Measurements from ENCODE around the gene ATP6V1F.

The ATP6V1F gene

GRCh38 chr7:128862571-128863432 lies at the start of gene ATP6V1F:
ATP6V1F (plus strand) TSS chr7:128862856; CDS start chr7:128862905, 49 bp downstream.
- peak; percentile 49 for FAIRE-seq

- no peak for FAIRE-seq
Observed at GRCh38 chr7:128814499-128814898, 48.2 kb upstream of the ATP6V1F start.

- FAIRE-seq = no peak
Observed at GRCh38 chr7:128815289-128815942, 47.2 kb upstream of the ATP6V1F start.

GRCh38 chr7:128818694-128819093 lies 44.0 kb upstream of the ATP6V1F start:
- no peak for FAIRE-seq

GRCh38 chr7:128821724-128822123 lies 40.9 kb upstream of the ATP6V1F start:
- FAIRE-seq = no peak

- no peak for FAIRE-seq
Observed at GRCh38 chr7:128826512-128826911, 36.1 kb upstream of the ATP6V1F start.

GRCh38 chr7:128826916-128827247 lies 35.8 kb upstream of the ATP6V1F start:
- FAIRE-seq = no peak

- FAIRE-seq = no peak
Observed at GRCh38 chr7:128827248-128827958, 35.3 kb upstream of the ATP6V1F start.

- FAIRE-seq = no peak
Observed at GRCh38 chr7:128827971-128828711, 34.5 kb upstream of the ATP6V1F start.

- no peak for FAIRE-seq
Observed at GRCh38 chr7:128829391-128830166, 33.1 kb upstream of the ATP6V1F start.

GRCh38 chr7:128830231-128831177 lies 32.2 kb upstream of the ATP6V1F start, which contains the start of gene FLNC:
FLNC (plus strand) TSS chr7:128830406; CDS start chr7:128830638, 232 bp downstream.
- no peak for FAIRE-seq

- no peak for FAIRE-seq
Observed at GRCh38 chr7:128831178-128831993, 31.3 kb upstream of the ATP6V1F start.

- no peak for FAIRE-seq
Observed at GRCh38 chr7:128831994-128832879, 30.4 kb upstream of the ATP6V1F start.

- no peak for FAIRE-seq
Observed at GRCh38 chr7:128832880-128833147, 29.8 kb upstream of the ATP6V1F start.

- no peak for FAIRE-seq
Observed at GRCh38 chr7:128833148-128833945, 29.3 kb upstream of the ATP6V1F start.

- FAIRE-seq = no peak
Observed at GRCh38 chr7:128833946-128834325, 28.7 kb upstream of the ATP6V1F start.

GRCh38 chr7:128835231-128835751 lies 27.4 kb upstream of the ATP6V1F start:
- FAIRE-seq = no peak

All from colon (tissue), 2 donors.